ENCODE data around the gene PDGFRB.

Gene PDGFRB

DNA sequence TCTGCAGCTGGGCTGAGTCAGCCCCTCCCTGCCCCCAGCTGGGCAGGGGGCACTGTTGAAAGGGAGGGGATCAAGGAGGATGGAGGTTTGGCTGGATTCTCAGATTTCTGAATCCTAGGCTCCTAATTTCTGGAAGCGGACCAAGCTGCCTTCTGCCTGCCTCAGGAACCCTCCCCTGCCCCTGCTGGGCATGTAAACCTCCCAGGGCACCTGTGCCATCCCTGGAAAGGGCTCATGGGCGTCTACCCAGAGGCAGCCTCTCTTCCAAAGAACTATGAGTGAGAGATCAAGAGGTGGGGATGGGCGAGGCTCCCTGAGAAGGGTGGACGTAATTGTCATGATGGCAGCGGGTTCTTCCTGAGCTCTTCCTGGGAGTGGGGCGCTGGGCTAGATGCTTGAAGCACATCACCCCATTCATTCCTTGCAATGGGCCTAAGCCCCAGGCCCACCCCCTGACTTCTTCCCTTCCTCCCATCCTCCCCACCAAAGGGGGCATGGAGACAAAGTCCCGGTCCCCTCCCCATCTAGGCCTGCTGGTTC is 90.9 kb downstream of the PDGFRB start:
- Histone ChIP-seq H2AFZ (no peak overlapping the region), H3K79me2 (no peaks in the 10 kb centered on the region), H3K9me3 (ENCODE audit: control insufficient read depth, low read length) (no peaks in the 10 kb centered on the region), H3K36me3 (ENCODE audit: control insufficient read depth, insufficient read depth, low read length) (no peaks in the 10 kb centered on the region), H3K27me3 (ENCODE audit: control insufficient read depth, insufficient read depth, low read length) (no peaks in the 10 kb centered on the region), H3K9ac (no peak overlapping the region), H3K4me2 (ENCODE audit: low read length) (peak overlapping the region; percentile 7), H3K4me1 (peaks cover 9% of the 10 kb centered on the region), H3K27ac (no peak overlapping the region), H3K4me3 (ENCODE audit: low read depth, low read length) (no peak overlapping the region)
- no peak for TF ChIP-seq CTCF (IDR thresholded peaks at IDR 0.05)

Measured in parathyroid adenoma (tissue), 2 donors.